NCI-H748 (cell line): Measurements from ENCODE around the gene SPOPL.
A peak's percentile ranks its signal among the peaks of the same experiment; 100 is the strongest.

Experiments used
- DNase-seq: peaks from one replicate; lab custom pipeline; 2025; ENCODE audit not compliant: unreplicated experiment; lab: John Stamatoyannopoulos, UW

Gene SPOPL

DNA sequence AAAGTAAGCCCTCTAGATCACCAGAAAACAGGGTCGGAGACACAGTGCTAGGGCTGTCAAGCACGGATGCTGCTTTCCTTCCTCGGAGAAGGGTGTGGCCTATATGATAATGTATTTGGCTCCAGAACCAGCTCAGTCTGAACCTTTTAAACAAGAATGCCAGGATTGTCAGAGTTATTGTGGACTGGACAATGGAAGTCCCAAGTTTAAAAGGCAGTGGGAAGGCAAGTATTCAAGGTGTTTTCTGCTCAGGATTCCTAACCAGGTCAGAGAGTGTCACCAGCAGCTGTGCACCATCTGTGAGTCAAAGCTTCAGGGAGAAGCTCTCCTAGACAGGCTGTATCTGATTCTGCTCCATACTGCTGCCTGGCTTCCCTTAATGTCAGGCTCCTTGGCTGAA, 94.8 kb downstream of the SPOPL start:
- no peak for DNase-seq

DNA sequence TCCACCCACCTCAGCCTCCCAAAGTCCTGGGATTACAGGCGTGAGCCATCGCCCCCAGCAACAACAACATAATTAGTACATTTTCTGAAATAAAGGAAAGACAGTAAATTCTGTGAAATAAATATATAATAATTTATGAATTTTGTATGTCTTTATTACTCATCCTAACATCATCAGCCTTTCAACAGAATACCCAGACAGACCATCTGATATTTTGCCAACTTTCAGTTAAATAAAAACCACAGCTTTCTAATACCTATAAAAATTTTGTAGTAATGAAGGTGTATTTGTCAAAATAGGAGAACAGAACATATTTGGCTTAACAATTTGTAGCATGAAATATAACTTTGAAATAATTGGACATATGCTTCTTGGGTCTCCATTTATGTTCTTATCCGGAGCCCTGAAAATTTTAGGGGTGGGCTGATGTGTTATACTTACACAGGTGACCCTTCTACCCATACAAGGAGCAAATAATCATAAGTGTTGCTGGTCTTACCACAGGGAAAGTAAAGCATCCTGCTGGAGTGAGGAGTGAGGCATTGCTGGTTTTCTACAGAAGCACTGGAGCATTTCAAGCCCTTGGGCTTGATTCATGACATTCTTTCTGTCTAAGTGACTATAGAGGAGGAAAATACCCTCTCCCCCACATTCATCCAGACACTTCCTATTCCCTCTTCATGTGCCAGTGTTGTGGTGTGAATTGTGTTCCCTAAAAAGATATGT, 99.3 kb downstream of the SPOPL start:
- no peak for DNase-seq

DNA sequence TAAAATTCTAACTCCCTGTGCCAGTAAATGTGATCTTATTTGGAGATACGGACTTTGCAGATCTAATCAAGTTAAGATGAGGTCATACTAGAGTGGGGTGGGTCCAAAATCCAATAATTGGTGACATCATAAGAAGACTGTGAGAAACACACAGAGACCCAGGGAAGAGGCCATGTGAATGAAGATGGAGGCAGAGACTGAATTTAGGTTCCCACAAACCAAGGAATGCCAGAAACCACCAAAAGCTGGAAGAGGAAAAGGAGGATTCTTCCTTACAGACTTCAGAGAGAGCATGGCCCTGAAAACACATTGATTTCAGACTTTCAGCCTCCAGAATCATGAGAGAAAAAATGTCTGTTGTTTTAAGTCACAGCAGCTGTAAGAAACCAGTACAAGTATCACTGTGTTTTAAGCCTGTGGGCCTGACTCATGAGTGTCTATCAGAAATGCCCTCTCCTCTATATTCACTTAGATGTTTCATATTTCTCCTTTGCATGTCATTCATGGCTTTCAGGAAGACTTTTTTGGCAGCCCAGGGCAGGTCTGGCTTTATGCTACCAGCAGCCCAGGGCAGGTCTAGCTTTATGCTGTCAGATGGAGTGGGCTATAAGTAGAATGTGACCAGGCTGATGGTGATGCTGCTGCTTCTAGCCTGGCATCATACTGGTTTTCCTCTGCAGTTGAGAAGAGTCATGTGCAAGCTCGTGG, 100.0 kb downstream of the SPOPL start:
- DNase-seq, result no peak

DNA sequence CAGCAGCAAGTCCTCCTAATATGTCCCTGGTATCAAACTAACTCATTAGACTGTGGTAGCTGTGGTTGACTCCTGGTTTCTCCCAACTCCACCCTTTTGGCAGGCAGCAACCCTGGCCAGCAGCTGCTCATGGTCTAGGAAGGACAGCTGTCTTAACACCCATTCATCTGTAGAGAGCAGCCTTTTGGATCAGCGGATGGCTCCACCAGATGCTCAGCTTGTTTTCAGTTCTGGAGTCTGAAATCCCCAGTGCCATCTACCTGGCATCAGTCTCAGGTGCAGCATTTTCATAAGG, 100.5 kb downstream of the SPOPL start:
- DNase-seq, result peak; percentile 53

DNA sequence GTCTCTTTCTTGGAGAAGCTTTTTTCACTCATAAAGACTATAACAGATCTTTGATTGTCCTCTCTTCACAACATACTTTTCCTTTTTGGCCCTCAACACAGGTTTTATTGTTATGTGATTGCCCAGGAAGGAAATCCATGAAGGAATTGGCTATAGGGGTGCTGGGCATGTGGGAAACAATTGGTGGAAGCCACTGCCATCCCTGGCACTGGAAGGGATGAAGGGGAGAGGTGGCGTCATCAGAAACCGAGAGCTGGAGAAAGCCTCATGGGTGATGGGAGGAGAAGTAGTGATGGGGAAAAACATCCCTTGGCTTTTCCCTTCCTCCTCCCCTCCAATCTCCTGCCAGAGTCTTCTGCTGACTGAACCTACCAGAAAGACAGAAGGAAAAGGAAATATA, 106.2 kb downstream of the SPOPL start:
- no peak for DNase-seq

DNA sequence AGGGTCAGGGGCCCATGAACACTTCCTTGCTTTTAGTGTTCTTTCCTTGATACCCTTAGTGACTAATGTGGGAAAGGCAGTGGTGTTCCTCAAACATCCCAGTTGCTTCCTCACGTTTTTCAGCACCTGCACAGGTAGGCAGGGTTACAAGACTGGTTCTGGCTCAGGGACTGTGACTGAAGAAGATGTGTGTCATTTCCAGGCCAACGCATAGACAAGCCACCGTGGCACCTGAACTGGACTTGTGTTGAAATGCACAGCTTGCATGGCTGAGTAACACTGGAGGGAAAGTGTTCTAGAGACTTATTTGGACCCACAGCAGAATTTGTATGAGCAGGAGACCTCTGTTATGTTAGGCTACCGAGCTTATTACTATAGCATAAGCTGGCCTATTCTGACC, 107.9 kb downstream of the SPOPL start:
- DNase-seq, result no peak

DNA sequence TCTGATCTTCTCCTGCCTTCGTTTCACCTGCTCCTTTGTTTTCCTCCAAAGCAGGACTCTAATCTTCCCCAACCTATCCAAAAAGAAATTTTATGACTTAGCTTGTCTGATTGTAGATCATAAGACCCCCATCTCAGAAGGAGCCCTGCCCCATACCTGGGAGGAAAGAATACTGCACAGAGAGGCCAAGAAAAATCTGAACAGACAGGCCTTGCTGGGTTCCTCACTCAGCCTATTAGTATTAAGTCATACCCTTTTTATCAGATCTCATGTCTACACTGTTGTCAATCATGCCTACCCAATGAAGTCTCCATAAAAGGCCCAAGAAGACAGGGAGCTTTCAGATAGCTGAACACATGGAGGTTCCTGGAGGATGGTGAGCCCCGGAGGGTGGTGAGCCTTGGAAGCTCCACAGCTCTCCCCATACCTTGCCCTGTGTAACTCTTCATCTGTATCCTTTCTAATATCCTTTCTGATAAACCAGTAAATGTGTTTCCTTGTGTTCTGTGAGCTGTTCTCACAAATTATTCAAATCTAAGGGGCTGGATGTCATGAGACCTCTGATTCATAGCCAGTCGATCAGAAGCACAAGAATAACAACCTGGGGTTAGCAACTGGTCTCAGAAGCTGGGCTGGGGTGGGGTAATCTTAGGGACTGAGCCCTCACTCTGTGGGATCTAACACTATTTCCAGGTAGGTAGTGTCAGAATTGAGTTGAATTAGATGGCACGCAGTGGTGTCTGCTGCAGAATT, 108.8 kb downstream of the SPOPL start:
- DNase-seq, result no peak

DNA sequence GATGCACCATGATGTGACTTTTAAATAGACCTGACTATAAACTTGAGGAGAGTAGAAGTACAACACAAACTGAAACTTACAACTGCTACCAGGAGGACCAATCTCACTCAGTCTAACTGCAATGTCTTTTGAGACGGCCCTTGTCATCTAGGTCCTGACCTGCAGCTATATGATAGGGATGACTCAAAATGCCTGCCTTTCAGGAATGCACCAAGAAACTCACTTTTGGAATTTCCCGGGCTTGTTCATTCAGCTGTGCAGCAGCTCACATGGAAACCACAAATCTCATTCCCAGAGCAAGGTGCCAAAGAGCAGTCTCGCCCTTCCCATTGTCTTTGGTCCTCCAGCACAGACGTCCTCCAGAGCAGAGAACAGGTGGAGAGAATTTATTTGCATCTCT, 113.7 kb downstream of the SPOPL start:
- no peak for DNase-seq

DNA sequence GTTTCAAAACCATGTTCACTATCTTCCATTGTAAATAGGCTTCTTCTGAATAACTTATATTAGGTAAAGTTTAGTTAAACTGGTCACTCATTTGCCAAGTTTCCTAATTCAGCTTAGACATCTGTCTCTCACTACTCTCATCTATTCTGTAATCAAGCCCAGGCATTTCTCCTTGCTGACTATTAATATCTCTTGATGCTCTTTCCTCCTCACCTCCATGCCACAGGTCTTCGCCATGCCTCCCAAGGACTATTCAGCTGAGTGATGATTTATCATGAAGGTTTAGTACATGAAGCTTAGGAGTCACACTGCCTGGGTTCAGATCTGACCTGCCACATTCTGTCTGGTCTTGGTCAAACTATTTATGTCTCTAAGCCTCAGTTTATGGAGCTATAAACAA, 115.5 kb downstream of the SPOPL start:
- no peak for DNase-seq

DNA sequence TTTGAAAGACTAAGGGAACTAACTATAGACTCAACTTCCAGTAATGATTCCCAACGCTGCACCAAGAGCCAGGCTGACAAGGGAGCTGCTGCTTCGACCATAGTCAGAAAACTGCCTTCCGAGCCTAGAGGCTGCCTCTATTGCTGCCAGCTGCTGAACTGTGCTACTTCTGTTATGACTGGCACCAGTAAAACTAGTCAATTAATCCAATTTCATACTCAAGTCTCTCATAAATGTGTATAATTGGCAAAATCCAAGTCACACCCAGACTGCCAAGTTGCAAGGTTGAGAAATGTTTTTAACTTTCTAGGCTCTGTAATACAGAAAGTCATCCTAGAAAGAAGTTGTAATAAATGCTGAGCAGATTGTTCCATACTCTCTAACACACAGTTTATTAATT, 117.4 kb downstream of the SPOPL start:
- DNase-seq, result no peak

DNA sequence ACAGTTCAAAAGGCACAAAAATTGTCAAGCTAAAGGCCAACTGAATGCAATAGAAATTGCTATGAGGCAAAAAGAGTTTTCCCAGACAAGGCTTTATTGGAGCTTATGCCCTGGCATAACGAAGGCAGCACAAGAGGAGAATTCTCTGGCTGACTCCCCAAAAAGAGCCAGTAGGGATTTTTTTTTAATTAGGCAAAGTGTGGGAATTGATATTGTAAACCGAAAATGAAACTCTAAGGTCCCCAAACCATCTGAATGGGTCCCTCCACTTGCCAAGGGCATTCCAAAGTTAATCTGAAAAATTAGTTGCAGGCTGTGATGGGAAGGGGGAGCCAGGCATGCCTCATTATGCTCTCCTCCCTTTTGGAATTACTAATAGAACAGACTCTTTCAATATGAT, 118.9 kb downstream of the SPOPL start:
- no peak for DNase-seq

DNA sequence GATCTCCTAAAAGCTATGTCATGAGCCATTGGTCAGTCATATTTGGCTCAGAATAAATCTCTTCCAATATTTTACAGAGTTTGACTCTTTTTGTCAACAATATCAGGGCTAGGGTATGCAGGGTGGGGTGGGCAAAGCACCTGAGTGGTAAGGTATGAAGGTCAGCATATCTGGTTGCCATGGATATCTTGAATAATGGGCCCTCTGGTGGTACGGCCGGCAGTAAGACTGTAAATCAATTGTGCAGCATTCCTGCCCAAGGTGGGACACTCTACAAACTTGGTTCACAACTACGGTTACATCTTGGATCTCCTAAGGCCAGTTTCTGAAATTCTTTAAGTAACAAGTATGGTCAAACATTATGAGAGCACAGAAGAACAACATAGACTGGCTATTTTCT, 119.6 kb downstream of the SPOPL start:
- no peak for DNase-seq

DNA sequence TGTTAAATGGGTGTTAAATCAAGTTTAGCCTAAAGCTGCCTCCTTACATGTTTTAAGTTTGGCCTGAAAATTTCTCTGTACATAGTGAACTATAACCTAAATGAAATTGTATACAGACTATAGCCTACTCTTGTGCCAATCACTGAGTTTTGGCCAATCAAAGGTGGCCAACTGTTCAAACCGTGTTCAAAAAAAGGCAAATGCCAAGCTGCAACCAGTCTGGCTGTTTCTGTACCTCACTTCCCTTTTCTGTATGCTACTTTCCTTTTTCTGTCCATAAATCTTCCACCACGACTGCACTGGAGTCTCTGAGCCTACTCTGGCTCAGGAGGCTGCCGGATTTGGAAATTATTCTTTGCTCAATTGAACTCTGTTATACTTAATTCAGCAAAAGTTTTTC, 121.0 kb downstream of the SPOPL start:
- DNase-seq, result no peak
